Body of pancreas (tissue), 4 donors: ENCODE results near the gene RNF166. TPM values are rescaled to one million over a fixed set of nuclear protein-coding genes. Genes with fewer than 3 reads are reported as not detected.

Source experiments
- ATAC-seq: fragments of 150-250 bp; one replicate; pipeline ENCODE4 v1.9.1; 2016
- DNase-seq, 4 donors: peaks; one replicate each; pipeline ENCODE4 v3.0.0-alpha.2; 2019
- H3K27ac ChIP-seq, 4 donors: fragments of 200-600 bp; sonication (generic); 1 replicate in 3 of 4; 2 replicates in 1 of 4; pipeline versions ENCODE4 v1.5.1 to v1.6.1; 2016 to 2019; ENCODE audit warnings: mild to moderate bottlenecking in 1 of 4, mixed read lengths in 1 of 4, moderate library complexity in 1 of 4
- H3K27me3 ChIP-seq, 2 donors: fragments of 200-600 bp; sonication (generic); one replicate each; pipeline ENCODE4 v1.6.0; 2016; ENCODE audit warnings: mild to moderate bottlenecking in 1 of 2
- H3K36me3 ChIP-seq, 2 donors: fragments of 200-600 bp; sonication (generic); replicated peaks in 1 of 2; 2 replicates each; pipeline ENCODE4 v1.5.1; 2016; ENCODE audit warnings: low read depth in 2 of 2; ENCODE audit not compliant: insufficient read depth in 1 of 2
- H3K4me1 ChIP-seq: fragments of 200-600 bp; sonication (generic); one replicate; pipeline ENCODE4 v1.6.0; 2016
- H3K4me3 ChIP-seq, 2 donors: fragments of 200-600 bp; sonication (generic); 1 replicate in 1 of 2; 2 replicates in 1 of 2; pipeline ENCODE4 v1.5.1; 2016 to 2019
- H3K9me3 ChIP-seq, 3 donors: fragments of 200-600 bp; sonication (generic); 1 replicate in 2 of 3; 2 replicates in 1 of 3; pipeline ENCODE4 v1.5.1; 2016
- POLR2A ChIP-seq, 3 donors: fragments of 450-650 bp; IDR thresholded peaks; one replicate each; pipeline ENCODE4 v1.6.1; 2016; ENCODE audit warnings: antibody characterized with exemption in 3 of 3, mild to moderate bottlenecking in 2 of 3
- WGBS, 2 donors: methylation state at CpG; one replicate each; pipeline ENCODE4 v1.1.5; 2017; 5-methylcytosine and 5-hydroxymethylcytosine counted together
- intact Hi-C: fragments of 100-400 bp; cut with DNase I; formaldehyde crosslinking; loops from one replicate; pipeline ENCODE4 v1.15.1; 2023
- total RNA-seq, 2 donors: library from RNA; depleted of rRNA; stranded (reverse); fragments of >200 nt; gene quantifications; one replicate each; pipeline ENCODE4 v1.1.0, GENCODE V29; 2016
- TF ChIP-seq, protein P1 (sequence below), 7 experiments: fragments of 450-650 bp in 4 of 7; fragments of 200-600 bp in 3 of 7; sonication (generic) in 3 of 7; IDR thresholded peaks; one replicate each; pipeline ENCODE4 v1.5.1; 2016 to 2019; ENCODE audit warnings: antibody characterized with exemption in 7 of 7

Gene RNF166
- total RNA-seq, 2 donors from 2014 or later: 16.6 to 27.7 TPM

DNA sequence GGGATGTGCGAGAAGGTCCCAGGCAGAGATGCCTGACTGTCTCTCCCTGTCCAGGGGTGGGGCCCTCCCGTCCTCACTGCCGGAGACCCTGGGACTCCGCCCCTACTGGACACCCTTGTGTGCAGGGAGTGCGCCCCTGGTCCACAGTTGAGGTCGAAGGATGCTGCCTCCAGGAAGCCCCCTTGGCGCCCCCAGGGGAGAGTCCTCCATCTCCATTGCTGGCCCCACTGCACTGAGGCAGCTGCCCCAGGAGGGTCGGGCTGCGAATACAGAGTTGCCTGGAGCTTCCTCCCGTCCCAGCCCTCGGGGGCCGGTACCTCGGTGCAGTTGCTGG is 26.7 kb upstream of the RNF166 start:
- ATAC-seq: no peak
- no peaks in the 10 kb centered on the region for H3K9me3 ChIP-seq
- DNase-seq: no peak
- H3K27me3 ChIP-seq: no peaks in the 10 kb centered on the region
- no peak overlapping the region for H3K4me3 ChIP-seq
- peaks cover 9% of the 10 kb centered on the region for H3K4me1 ChIP-seq
- TF ChIP-seq, protein P1, sequence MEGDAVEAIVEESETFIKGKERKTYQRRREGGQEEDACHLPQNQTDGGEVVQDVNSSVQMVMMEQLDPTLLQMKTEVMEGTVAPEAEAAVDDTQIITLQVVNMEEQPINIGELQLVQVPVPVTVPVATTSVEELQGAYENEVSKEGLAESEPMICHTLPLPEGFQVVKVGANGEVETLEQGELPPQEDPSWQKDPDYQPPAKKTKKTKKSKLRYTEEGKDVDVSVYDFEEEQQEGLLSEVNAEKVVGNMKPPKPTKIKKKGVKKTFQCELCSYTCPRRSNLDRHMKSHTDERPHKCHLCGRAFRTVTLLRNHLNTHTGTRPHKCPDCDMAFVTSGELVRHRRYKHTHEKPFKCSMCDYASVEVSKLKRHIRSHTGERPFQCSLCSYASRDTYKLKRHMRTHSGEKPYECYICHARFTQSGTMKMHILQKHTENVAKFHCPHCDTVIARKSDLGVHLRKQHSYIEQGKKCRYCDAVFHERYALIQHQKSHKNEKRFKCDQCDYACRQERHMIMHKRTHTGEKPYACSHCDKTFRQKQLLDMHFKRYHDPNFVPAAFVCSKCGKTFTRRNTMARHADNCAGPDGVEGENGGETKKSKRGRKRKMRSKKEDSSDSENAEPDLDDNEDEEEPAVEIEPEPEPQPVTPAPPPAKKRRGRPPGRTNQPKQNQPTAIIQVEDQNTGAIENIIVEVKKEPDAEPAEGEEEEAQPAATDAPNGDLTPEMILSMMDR (IDR thresholded peaks at IDR 0.05): no peak
- TF ChIP-seq POLR2A (IDR thresholded peaks at IDR 0.05): no peak
- intact Hi-C loops: no loop called here
- H3K36me3 ChIP-seq: peaks cover 0 to 5% of the 10 kb centered on the region in 2 donors
- 87 to 93% methylated on average over 4 to 11 of the region's 13 CpGs for WGBS, 2 donors
- no peak overlapping the region for H3K27ac ChIP-seq

DNA sequence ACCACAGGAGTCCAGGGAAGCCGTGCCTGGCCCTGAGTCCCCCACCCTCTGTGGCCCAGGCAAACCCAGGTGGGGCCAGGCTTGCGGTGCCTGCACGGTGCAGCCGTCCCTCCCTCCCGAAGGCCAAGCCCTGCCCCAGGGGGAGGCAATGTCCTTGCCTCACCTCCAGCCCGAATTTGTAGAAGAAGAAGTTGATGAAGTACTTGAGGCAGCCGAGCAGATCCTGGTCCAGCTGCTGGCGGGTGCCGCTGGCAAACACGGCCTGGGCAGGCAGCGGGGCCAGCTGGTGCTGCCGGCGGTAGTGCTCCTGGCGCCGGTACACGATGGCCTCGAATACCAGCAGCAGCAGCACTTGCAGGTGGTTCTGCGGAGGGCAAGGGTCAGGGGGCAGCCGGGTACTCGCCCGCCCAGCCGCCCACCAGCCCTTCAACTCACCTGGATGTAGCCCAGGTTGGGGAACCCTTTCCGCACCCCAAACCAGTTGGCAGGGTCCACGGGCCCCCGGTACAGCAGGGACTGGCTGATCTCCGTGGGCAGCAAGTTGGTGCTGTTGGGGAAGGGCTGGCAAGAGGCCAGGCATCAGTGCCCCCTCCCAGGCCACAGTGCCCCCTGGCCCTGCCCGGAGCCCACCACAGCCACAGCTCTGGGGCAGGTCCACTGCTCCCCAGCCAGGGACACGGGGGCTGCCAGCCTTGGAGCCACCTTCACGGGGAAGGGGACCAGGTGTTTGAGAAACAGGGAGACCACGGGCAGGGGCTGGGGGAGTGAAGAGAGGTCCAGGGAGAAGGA is 26.2 kb upstream of the RNF166 start:
- Histone ChIP-seq H3K27me3 (no peaks in the 10 kb centered on the region), H3K36me3 (peaks cover 0 to 5% of the 10 kb centered on the region in 2 donors), H3K9me3 (no peaks in the 10 kb centered on the region), H3K4me1 (peaks cover 4% of the 10 kb centered on the region), H3K27ac (no peak overlapping the region), H3K4me3 (no peak overlapping the region)
- intact Hi-C loops: no loop called here
- TF ChIP-seq, protein P1 (IDR thresholded peaks at IDR 0.05): no peak
- TF ChIP-seq POLR2A (IDR thresholded peaks at IDR 0.05): no peak
- DNase-seq: no peak
- WGBS, 2 donors: 67 to 74% methylated on average over 3 to 30 of the region's 30 CpGs
- no peak for ATAC-seq

DNA sequence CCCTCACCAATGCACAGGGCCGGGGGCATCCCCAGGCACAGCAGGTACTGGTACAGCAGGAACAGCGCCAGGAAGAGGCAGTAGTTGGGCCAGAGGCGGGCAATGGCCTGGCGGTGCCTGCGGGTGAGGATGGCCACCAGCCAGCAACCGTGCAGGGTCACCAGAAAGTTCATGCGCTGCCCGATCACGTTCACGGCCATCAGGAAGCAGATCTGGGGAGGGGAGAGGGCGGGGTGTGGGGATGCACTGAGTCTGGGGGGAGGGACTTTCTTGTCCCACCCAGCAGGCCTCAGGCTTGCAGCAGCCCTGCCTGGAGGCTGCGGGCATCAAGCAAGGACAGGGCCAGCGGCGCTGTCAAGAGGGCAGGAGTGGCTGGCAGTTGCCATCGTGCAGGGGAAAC is 25.5 kb upstream of the RNF166 start:
- H3K36me3 ChIP-seq: peaks cover 0 to 5% of the 10 kb centered on the region in 2 donors
- WGBS, 2 donors: 30 to 75% methylated on average over 8 to 9 of the region's 15 CpGs
- H3K9me3 ChIP-seq: no peaks in the 10 kb centered on the region
- H3K4me1 ChIP-seq: no peaks in the 10 kb centered on the region
- DNase-seq: no peak
- no peak overlapping the region for H3K4me3 ChIP-seq
- ATAC-seq: no peak
- no peak overlapping the region for H3K27ac ChIP-seq
- TF ChIP-seq POLR2A (IDR thresholded peaks at IDR 0.05): no peak
- TF ChIP-seq, protein P1 (IDR thresholded peaks at IDR 0.05): no peak
- intact Hi-C loops: no loop called here
- no peaks in the 10 kb centered on the region for H3K27me3 ChIP-seq

DNA sequence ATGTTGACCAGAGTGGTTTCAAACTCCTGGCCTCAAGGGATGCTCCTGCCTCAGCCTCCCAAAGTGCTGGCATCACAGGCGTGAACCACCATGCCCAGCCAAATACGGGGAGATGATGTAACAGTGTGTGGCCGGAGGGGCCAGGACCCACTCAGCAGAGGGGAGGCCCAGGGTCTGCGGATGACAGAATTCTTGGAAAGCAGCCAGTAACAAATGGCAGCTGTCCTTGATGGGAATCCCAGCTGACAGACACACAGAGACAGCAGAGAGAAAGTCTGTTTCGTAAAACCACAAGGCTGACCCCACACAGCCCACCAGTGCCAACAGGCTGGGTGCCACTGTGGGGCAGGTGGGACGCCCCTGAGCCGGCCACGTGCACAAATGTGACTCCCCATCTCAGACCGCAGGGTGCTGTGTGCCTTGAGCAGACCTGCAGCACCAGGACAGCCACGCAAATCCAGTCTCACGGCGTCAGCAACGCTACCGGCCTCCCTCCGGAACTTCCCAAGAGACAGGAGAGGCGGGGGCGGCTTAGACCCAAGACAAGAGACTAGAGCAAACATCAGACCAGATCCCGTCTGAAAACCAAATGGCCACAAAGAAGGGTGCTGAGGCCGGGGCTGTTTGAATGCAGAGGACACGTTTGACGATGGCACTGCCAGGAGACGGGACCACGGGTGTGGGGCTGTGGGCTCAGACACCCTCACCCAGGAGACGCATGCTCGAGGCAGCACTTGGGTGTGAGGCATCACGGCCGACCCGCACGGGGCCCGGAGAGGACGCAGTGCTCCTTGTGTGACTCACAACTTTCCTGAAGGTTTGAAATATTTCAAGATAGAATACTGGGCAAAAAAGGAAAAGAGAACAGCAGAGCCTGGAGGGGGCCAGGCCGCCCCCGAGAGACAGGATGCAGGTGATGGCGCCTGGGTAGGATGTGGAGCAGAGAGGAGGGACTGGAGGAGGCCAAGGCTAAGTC is 24.7 kb upstream of the RNF166 start:
- Histone ChIP-seq H3K36me3 (peaks cover 0 to 7% of the 10 kb centered on the region in 2 donors), H3K9me3 (no peaks in the 10 kb centered on the region), H3K27me3 (no peaks in the 10 kb centered on the region), H3K4me3 (no peak overlapping the region), H3K27ac (no peak overlapping the region), H3K4me1 (no peaks in the 10 kb centered on the region)
- no peak for ATAC-seq
- DNase-seq: no peak
- intact Hi-C loops: no loop called here
- WGBS, 2 donors: 75% methylated on average over 23 to 34 of the region's 34 CpGs
- TF ChIP-seq POLR2A (IDR thresholded peaks at IDR 0.05): no peak
- TF ChIP-seq, protein P1 (IDR thresholded peaks at IDR 0.05): no peak
